Esophagus squamous epithelium (tissue), 4 donors: ENCODE measurements around the gene LOXL1.

Source experiments
- CTCF ChIP-seq, 6 experiments: fragments of 450-650 bp in 4 of 6; fragments of 200-600 bp in 2 of 6; sonication (generic) in 2 of 6; IDR thresholded peaks; one replicate each; pipeline ENCODE4 v1.5.1; 2016 to 2019; ENCODE audit warnings: antibody characterized with exemption in 6 of 6, mild to moderate bottlenecking in 4 of 6, moderate library complexity in 4 of 6
- POLR2A ChIP-seq, 4 donors: fragments of 450-650 bp; IDR thresholded peaks; one replicate each; pipeline ENCODE4 v1.6.1; 2017; ENCODE audit warnings: antibody characterized with exemption in 4 of 4, mild to moderate bottlenecking in 4 of 4, moderate library complexity in 3 of 4

- TF ChIP-seq POLR2A (IDR thresholded peaks at IDR 0.05) (no peak), CTCF (IDR thresholded peaks at IDR 0.05) (no peak)
Observed at GRCh38 chr15:73879426-73879825, 46.8 kb upstream of the LOXL1 start.
